Mesothelial cell of epicardium (in vitro differentiated cells): Measurements from ENCODE around the gene CAMK2G. TPM values are rescaled to one million over a fixed set of nuclear protein-coding genes. Genes with fewer than 3 reads are reported as not detected.

Source experiments
- DNase-seq, 2 experiments: peaks; one replicate each; pipeline ENCODE4 v3.0.0; 2021; ENCODE audit warnings: low spot score in 2 of 2; ENCODE audit not compliant: unreplicated experiment in 2 of 2
- H3K27ac Mint-ChIP-seq: 2 replicates; pipeline ENCODE4 v1.8.0; 2021; ENCODE audit warnings: mixed read lengths
- H3K27me3 Mint-ChIP-seq: 2 replicates; pipeline ENCODE4 v1.8.0; 2021; ENCODE audit warnings: low read depth, mixed read lengths
- H3K36me3 Mint-ChIP-seq: 2 replicates; pipeline ENCODE4 v1.8.0; 2021; ENCODE audit warnings: mixed read lengths
- H3K4me1 Mint-ChIP-seq: 2 replicates; pipeline ENCODE4 v1.8.0; 2021; ENCODE audit warnings: mixed read lengths
- H3K4me3 Mint-ChIP-seq: 2 replicates; pipeline ENCODE4 v1.8.0; 2021; ENCODE audit warnings: mild to moderate bottlenecking, moderate library complexity, mixed read lengths
- H3K9me3 Mint-ChIP-seq: 2 replicates; pipeline ENCODE4 v1.8.0; 2021; ENCODE audit warnings: mixed read lengths
- total RNA-seq: library from RNA; stranded (reverse); gene quantifications from 3 replicates; pipeline ENCODE4 v1.2.1, GENCODE V29; 2021
- TF ChIP-seq, protein P1 (sequence below): fragments of 200-600 bp; sonication (generic); IDR thresholded peaks from one replicate; pipeline ENCODE4 v1.5.0; 2021; ENCODE audit warnings: antibody characterized with exemption; ENCODE audit not compliant: unreplicated experiment

Gene CAMK2G
- total RNA-seq, 1 donor from 2014 or later: 28.3 TPM

DNA sequence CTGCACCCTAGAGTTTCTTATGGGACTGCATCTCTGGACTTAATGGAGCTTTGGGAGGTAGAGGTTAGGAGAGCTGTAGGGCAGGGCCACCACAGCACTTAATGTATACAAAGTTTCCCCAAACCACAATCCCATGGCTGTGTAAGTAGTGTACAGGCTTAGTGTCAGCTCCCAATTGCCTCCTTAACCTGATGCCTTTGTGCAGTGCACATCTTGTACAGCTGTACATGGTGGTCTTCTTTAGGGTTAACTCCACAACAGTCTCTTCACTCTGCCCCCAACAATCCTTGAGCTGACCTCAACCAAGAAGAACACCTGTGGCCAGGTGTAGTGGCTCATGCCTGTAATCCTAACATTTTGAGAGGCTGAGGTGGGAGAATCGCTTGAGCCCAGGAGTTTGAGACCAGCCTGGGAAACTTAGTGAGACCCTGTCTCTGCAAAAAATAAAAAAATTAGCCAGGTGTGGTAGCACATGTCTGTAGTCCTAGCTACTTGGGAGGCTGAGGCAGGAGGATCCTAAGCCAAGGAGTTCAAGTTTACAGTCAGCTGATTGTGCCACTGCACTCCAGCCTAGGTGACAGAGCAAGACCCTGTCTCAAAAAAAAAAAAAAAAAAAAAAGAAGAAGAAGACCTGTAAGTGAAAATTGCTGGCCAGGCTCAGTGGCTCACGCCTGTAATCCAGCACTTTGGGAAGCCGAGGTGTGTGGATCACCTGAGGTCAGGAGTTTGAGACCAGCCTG is 43.4 kb upstream of the CAMK2G start:
- DNase-seq: no peak
- Mint-ChIP-seq H3K9me3 (no peaks in the 10 kb centered on the region), H3K4me1 (peaks cover 6% of the 10 kb centered on the region), H3K27ac (no peak overlapping the region), H3K36me3 (no peaks in the 10 kb centered on the region), H3K27me3 (peaks cover 21% of the 10 kb centered on the region), H3K4me3 (no peak overlapping the region)
- TF ChIP-seq, protein P1, sequence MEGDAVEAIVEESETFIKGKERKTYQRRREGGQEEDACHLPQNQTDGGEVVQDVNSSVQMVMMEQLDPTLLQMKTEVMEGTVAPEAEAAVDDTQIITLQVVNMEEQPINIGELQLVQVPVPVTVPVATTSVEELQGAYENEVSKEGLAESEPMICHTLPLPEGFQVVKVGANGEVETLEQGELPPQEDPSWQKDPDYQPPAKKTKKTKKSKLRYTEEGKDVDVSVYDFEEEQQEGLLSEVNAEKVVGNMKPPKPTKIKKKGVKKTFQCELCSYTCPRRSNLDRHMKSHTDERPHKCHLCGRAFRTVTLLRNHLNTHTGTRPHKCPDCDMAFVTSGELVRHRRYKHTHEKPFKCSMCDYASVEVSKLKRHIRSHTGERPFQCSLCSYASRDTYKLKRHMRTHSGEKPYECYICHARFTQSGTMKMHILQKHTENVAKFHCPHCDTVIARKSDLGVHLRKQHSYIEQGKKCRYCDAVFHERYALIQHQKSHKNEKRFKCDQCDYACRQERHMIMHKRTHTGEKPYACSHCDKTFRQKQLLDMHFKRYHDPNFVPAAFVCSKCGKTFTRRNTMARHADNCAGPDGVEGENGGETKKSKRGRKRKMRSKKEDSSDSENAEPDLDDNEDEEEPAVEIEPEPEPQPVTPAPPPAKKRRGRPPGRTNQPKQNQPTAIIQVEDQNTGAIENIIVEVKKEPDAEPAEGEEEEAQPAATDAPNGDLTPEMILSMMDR: no peak

DNA sequence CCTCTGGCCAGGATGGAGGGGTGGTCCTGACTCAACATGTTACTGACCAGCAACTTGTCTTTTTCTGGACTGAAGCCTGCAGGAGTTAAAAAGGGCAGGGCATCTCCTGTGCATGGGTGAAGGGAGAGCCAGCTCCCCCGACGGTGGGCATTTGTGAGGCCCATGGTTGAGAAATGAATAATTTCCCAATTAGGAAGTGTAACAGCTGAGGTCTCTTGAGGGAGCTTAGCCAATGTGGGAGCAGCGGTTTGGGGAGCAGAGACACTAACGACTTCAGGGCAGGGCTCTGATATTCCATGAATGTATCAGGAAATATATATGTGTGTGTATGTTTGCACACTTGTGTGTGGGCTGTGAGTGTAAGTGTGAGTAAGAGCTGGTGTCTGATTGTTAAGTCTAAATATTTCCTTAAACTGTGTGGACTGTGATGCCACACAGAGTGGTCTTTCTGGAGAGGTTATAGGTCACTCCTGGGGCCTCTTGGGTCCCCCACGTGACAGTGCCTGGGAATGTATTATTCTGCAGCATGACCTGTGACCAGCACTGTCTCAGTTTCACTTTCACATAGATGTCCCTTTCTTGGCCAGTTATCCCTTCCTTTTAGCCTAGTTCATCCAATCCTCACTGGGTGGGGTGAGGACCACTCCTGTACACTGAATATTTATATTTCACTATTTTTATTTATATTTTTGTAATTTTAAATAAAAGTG is 42.6 kb upstream of the CAMK2G start:
- TF ChIP-seq, protein P1: no peak
- no peak overlapping the region for H3K27ac Mint-ChIP-seq
- no peak overlapping the region for H3K4me3 Mint-ChIP-seq

DNA sequence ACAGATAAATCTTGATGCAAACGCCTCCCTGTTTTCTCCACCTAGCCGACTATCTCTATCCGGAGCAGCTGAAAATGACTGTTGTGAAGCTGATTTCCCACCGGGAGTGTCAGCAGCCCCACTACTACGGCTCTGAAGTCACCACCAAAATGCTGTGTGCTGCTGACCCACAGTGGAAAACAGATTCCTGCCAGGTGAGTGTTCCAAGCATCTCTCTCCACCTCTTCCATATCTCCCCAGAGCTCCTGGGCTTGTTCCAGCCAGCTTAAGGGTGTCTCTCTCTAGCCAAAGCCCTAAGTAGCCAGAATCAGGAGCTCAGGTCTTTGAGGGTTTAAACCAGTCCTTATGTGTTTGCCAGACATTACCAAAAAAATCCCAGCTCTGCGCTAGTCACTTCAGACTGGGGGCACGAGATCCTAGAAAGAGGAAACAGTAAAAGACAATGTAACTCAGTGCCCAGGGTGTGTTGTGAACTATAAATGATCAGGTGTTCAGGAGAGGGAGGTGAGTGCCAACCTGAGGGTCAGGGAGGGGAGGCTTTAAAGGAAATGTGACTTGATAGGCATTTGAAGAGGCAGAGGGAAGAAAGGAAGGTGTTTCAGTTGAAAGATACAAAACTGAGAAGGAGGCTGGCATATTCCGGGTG is 41.0 kb upstream of the CAMK2G start:
- peaks cover 14% of the 10 kb centered on the region for H3K4me1 Mint-ChIP-seq

More for the DNA sequence above, 42.6 kb upstream of the CAMK2G start:
- Mint-ChIP-seq H3K27me3 (peaks cover 29% of the 10 kb centered on the region), H3K9me3 (no peaks in the 10 kb centered on the region), H3K4me1 (peaks cover 6% of the 10 kb centered on the region), H3K36me3 (no peaks in the 10 kb centered on the region)
- DNase-seq: no peak

DNA sequence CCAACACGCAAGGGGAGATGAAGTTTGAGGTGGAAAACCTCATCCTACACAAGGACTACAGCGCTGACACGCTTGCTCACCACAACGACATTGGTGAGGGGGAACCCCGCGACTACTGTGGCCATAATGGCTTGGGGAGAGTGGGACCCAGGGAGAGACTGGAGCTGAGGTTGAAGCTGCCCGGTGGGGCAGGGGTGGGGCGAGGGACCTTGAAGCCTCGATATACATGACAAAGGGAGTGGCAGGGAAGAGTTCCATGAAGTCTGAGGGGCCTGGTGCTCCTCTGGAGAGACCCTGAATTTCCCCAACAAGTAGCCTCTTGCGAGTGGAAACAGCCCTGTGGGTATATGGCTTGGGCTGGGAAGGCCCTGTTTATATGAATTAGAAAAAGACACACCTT is 39.7 kb upstream of the CAMK2G start:
- TF ChIP-seq, protein P1: no peak
- DNase-seq: no peak
- peaks cover 12% of the 10 kb centered on the region for H3K4me1 Mint-ChIP-seq
- H3K27ac Mint-ChIP-seq: no peak overlapping the region
- H3K4me3 Mint-ChIP-seq: no peak overlapping the region
- H3K36me3 Mint-ChIP-seq: no peaks in the 10 kb centered on the region
- no peaks in the 10 kb centered on the region for H3K9me3 Mint-ChIP-seq
- H3K27me3 Mint-ChIP-seq: peaks cover 50% of the 10 kb centered on the region

More for the DNA sequence above, 41.0 kb upstream of the CAMK2G start:
- no peaks in the 10 kb centered on the region for H3K9me3 Mint-ChIP-seq
- TF ChIP-seq, protein P1: no peak
- no peak overlapping the region for H3K4me3 Mint-ChIP-seq
- H3K27ac Mint-ChIP-seq: no peak overlapping the region
- no peaks in the 10 kb centered on the region for H3K36me3 Mint-ChIP-seq
- no peak for DNase-seq
- peaks cover 40% of the 10 kb centered on the region for H3K27me3 Mint-ChIP-seq

DNA sequence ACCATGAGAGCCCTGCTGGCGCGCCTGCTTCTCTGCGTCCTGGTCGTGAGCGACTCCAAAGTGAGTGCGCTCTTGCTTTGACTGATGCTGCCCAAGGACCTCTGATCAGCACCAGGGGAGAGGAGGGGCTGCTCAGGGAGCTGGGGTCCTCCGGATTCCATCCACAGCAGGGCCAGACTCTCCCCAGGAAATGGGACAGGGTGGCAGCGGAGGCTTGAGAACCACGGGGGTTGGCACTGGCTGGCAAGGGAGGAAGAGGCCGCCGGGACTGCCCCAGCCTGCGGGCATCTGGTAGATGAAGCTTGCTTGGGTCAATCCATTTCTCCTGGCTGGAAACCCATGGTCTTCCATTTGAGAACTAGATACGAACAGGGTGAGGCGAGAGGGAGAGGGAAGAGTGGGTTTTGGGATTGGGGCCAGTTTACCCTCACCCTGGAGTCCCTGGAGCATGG is 37.2 kb upstream of the CAMK2G start:
- DNase-seq: no peak
- H3K36me3 Mint-ChIP-seq: no peaks in the 10 kb centered on the region
- H3K4me1 Mint-ChIP-seq: peaks cover 25% of the 10 kb centered on the region
- peaks cover 53% of the 10 kb centered on the region for H3K27me3 Mint-ChIP-seq
- H3K4me3 Mint-ChIP-seq: peak overlapping the region; percentile 83
- H3K27ac Mint-ChIP-seq: no peak overlapping the region
- H3K9me3 Mint-ChIP-seq: no peaks in the 10 kb centered on the region
- TF ChIP-seq, protein P1: no peak
